ENCODE data around the gene BANP.
"Not testable (repeated sequence)": the region's sequence is repeated elsewhere in the genome, so short reads cannot be mapped to it uniquely, and the experiment has no call there.

Gene BANP

DNA sequence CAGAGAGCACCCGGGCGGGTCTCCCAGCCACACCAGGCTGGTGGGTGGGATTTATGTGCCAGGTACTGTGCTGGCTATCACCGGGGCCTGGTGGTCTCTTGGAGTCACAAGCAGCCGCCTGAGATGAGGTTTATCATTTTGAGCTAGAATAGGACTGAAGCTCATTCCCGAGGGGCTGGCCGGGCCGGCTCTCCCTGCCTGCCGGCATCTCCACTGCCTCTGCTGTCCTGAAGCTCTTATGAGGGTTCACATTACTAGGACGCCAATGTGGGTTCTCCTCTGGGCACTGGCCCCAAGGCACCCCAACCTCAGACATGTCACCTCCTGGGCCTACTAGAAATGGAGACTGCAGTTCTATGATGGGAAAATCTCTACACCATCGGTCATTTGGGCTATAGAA lies 137.4 kb downstream of the BANP start:
- not testable (repeated sequence) for DNase-seq (ENCODE audit: low read depth)

DNA sequence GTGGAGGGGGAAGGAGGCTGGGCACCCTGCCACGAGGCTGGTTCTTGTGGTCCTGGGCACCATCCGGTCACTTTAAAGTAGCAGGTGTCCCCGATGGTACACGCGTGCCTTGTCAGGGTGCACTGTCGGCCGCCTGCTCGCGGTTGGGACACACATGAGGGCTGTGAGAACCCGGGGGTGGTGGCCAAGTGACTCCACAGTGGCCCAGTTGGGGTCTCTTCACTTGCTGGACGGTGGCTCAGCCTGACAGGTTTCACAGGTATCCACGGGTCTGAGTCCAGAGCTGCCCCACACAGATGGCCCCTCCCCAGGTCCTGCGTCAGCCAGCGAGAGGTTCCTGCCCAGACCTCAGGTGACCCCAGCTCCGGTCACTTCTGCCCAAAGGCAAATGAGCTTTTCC lies 137.8 kb downstream of the BANP start:
- not testable (repeated sequence) for DNase-seq (ENCODE audit: low read depth)

DNA sequence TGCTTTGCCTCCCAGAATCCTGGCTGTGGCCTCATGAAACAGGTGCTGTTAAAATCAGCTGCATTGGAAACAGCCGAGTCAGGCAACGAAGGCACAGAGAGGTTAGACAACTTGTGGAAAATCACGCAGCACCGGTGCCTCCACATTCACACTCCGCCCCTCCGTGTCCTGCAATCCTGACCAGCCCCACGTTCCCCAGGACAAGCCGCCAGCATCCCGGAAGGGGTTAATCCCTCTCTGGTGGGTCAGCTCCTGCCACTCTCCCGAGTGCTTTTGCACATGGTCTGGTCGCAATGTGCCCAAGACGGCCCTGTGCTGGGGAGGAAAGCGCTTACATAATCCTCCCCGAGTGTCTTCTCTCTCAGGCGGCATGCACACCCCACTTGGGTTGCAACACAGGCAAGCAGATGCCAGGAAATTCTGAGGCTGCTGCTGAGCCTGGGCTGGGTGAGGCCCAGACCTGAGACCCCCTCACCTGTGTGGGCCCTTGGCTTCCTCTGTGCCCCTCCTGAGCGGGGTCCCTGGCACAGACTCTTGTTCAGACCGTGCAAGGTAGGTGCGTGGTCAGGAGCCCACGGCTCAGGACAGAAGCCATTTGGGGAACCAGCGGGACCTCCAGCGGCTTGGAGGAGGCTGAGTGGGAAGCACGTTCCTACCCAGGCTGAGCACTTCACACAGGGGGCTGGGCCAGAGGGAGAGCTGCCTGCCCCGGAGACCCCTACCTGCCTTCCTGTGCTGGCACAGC lies 138.6 kb downstream of the BANP start:
- DNase-seq (ENCODE audit: low read depth) = not testable (repeated sequence)

GRCh38 chr16:88090377-88091175 lies 139.3 kb downstream of the BANP start:
- not testable (repeated sequence) for DNase-seq (ENCODE audit: low read depth)

- not testable (repeated sequence) for DNase-seq (ENCODE audit: low read depth)
These were observed 140.2 kb downstream of the BANP start for GRCh38 chr16:88091221-88091971.

GRCh38 chr16:88091972-88092302 lies 140.7 kb downstream of the BANP start:
- DNase-seq (ENCODE audit: low read depth) = not testable (repeated sequence)

- not testable (repeated sequence) for DNase-seq (ENCODE audit: low read depth)
These were observed 141.7 kb downstream of the BANP start for GRCh38 chr16:88092791-88093555.

DNA sequence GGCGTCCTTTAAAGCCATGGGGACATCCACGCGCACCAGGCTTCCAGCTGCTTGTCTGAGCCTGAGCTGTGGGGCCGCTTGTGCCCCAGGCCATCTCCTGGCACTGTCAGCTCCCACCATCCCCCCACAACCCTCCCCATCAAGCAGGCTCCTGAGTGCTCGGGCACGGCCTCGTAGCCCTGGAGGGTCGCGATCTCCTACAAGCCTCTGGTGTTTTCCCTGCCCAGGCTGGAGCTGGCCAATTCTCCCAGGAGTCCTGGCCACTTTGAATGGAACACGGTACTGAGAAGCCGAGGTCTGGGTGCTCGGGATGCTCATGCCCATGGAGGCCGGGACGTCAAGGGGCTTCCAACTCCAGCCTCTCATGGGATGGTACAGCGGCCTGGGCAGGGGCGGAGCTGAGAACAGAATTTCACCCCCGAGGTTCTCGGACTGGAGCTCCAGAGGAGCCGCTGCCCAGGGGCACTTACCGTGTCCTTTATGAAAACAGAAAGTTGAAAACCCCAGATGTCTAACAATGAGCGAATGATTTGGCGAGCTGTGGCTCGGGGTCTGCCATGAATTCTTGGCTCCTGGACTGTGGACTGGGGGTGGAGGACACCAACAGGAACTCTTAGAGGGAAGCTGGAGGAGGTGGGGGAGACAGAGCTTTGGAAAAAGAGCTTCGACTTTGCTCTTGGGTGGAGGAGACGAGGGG lies 142.5 kb downstream of the BANP start:
- DNase-seq (ENCODE audit: low read depth) = not testable (repeated sequence)

- DNase-seq (ENCODE audit: low read depth) = not testable (repeated sequence)
These were observed 143.0 kb downstream of the BANP start for GRCh38 chr16:88094253-88094575.

DNA sequence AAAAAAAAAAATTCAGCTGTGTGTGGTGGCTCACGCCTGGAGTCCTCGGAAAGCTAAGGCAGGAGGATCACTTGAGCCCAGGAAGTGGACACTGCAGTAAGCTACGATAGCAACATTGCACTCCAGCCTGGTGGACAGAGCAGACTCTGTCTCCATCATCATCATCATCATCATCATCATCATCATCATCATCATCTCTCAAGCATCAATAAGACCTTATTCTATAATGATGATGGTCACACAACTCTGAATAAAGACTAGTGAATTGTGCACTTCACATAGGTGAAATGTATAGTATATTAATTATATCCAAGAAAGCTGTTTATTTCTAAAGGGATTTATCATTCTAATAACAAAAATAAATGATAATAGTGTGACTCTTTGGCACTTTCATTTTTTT lies 143.7 kb downstream of the BANP start:
- not testable (repeated sequence) for DNase-seq (ENCODE audit: low read depth)

DNA sequence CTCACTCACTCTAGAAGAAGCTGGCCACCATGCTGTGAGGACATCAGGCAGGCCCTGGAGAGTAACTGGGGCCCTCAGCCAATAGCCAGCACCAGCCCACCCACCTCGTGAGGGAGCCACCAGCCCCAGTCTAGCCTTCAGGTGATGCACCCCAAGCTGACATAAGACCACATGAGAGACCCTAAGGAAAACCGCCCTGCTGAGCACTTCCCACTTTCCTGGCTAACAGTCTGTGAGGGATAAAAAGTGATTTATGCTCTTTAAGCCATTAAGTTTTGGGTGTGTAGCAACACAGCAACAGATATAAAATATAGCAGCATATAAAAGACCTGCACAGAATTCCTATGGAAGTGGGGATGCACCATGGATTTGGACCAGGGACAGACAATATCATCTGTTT lies 145.4 kb downstream of the BANP start:
- not testable (repeated sequence) for DNase-seq (ENCODE audit: low read depth)

DNA sequence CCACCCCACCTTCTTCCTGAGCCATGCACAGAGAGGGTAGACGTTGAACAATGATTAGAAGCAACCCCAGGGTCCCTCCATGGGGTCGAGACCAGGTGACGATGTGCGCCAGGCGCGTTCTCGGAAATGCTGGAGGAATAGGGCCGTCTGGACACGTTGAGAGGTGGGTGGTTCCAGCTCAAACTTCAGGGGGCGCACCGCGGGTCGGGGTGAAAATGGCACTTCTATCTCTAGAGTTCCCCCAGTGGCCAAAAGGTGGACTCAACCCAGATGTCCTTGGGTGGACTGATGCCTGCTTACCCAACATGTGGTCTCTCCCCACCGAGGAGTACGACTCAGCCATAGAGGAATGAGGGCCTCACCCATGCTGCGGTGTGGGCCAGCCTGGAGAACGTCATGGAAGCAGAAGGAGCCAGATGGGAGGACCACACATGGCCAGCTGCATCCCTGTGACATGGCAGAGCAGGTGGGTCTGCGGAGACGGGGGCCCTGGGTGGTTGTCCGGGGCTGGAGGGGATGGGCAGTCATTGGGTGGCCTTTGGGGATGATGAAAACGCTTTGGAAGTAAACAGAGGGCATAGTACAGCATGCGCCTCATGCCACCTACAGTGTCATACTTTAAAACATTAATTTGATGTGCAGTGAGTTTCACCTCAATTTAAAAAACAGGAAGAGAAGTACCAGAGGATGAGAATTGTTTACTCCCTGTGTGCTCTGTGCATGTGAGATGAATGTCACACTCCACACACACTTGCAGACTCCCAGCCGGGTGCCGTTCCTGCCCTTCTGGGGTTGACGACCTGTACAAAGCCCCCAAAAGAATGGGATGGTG lies 147.7 kb downstream of the BANP start:
- DNase-seq (ENCODE audit: low read depth) = not testable (repeated sequence)

GRCh38 chr16:88099563-88099890 lies 148.3 kb downstream of the BANP start:
- DNase-seq (ENCODE audit: low read depth) = no peak

DNA sequence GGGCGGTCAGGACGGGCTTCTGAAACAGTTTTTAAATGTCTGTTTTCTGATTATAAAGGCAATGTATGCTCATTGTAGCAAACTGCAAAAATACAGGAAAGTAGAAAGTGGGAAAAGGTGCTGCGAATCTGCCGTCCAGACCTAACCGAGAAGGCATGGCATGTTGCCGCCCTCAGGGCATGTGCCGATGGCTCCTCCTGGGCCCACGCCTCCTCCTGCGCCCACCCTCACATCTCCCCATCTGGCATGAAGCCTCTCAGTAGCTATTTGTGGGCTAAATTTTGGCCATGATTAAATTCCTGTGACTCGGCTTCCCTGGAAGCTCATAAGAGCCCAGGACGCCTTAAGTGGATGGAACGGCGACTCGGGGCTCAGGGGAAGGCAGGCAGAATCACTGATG lies 148.7 kb downstream of the BANP start:
- DNase-seq (ENCODE audit: low read depth) = not testable (repeated sequence)

- DNase-seq (ENCODE audit: low read depth) = not testable (repeated sequence)
These were observed 149.8 kb downstream of the BANP start for GRCh38 chr16:88100801-88101622.

- not testable (repeated sequence) for DNase-seq (ENCODE audit: low read depth)
These were observed 150.4 kb downstream of the BANP start for GRCh38 chr16:88101623-88102105.

DNA sequence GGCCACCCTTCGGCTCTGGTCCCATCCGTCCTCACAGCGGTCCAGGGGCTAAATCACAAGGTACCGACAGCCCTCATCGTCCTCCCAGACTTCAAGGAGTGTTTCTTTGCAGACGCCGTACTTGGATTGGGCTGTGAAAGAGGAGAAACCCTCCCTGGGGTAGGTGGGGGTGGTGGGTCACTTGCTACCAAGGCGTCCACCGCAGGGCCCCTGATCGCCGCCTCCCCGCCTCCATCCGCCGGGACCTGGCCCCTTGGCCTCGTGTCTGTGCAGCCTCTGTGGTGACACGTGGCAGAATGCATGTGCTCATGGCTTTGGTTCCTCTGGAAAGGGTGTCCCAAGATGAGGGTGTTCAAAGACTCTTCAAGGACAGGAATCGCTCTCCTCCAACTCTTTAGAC lies 151.4 kb downstream of the BANP start:
- no peak for DNase-seq (ENCODE audit: low read depth)

GRCh38 chr16:88103011-88103410 lies 151.8 kb downstream of the BANP start:
- DNase-seq (ENCODE audit: low read depth) = no peak

DNA sequence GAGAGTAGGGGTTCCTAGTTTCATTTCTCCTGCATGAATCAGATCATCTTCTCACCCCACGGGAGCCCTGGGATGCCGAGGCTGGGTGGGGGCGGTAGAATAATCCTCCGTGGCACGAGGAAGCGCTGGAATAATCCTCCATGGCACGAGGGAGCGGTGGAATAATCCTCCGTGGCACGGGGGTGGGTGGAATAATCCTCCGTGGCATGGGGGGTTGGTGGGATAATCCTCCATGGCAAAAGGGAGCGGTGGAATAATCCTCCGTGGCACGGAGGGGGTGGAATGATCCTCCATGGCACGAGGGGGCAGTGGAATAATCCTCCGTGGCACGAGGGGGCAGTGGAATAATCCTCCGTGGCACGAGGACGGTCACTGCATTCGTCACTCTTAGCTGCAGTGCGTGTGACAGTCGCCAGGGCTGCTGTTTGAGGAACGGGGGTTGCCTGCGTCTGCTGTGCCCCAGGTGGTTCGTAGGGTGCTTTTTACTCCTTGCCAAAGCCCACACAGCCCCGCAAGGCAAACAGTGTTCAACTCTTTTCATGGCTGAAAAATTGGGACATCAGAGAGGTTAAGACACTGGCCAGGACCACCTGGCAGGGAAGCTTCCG lies 152.5 kb downstream of the BANP start:
- DNase-seq (ENCODE audit: low read depth) = no peak

All from activated T-helper 1 cell treated with Interleukin-2 at 50 U/mL for 16 hours (primary cell).